GM18951 (cell line): Measurements from ENCODE around the gene SIGLECL1.

Experiments
- POLR2A ChIP-seq: IDR thresholded peaks from 4 replicates; pipeline ENCODE4 v1.6.1; 2011; ENCODE audit warnings: mild to moderate bottlenecking; ENCODE audit not compliant: insufficient read length, insufficient read depth; ENCODE audit errors: extremely low read depth
- in situ Hi-C: fragments of 300-500 bp; cut with MboI; formaldehyde crosslinking; loops from one replicate; pipeline ENCODE4 v1.12.0; 2022; ENCODE audit warnings: low sequenced_read_pairs, mixed read lengths, inconsistent platforms; ENCODE audit not compliant: unreplicated experiment

SIGLECL1 gene

DNA sequence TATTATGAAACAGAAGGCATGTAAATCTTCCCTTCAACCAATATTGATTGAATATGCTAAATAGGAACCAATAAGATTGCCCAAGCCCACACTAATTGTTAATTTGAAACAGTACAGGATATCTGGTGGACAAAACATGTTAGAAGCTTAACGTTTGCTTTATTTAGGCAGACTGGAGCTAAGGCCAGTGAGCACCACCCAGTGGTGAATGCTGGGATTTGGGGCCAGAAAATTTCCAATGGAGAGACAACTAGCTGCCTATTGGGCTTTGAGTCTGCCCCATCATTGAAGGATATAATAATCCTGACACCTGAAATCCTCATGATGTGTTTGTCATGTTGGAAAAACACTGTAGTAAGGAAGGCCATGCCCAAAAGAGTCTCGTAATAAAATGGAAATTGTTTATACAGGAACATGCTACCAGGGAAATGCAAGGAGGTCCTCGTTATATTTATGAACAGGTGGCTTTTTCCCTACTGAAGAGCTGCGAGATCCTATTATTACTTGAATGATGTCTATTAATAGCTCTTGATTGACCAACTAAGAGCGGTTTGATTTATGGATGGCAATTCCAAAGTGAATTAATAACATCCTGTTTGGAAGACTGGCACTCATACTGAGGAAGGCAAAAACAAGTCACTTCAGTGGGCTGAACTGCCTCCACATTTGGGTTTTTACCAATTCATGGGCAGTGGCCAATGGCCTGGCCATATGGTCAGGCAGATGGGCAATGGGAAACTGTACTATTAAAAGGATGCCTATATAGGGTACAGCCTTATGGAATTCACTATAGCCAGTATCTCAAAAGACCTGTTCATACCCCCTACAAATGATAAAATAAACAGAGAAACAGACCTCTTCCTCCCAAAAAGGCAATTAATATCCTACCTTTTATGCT, 8.7 kb downstream of the SIGLECL1 start:
- TF ChIP-seq POLR2A = no peak
- in situ Hi-C loops = no loop called here

DNA sequence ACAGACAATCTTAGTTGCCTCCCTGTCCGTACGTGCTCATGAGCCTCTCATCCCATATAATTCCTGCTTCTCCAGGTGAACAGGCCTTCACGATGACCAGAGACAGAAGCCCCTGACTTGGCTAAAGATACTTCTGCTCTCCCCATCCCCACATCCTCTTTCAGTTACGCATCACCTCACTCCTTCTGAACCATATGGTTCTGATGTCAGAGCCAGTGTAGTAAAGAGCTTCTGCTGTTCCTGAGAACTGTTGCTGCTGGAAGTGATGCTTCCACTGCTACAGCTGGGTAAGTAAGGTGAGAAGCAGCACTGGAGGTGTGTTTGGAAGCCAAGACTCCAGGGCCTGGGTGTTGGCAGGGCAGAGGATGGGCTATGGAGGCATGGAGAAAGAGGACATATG, 12.9 kb downstream of the SIGLECL1 start:
- no peak for TF ChIP-seq POLR2A
- in situ Hi-C loops = no loop called here

GRCh38 chr19:51271067-51271466, 20.2 kb downstream of the SIGLECL1 start:
- TF ChIP-seq POLR2A = no peak
- in situ Hi-C loops = no loop called here

GRCh38 chr19:51272183-51272810, 21.4 kb downstream of the SIGLECL1 start:
- in situ Hi-C loops = no loop called here
- no peak for TF ChIP-seq POLR2A

DNA sequence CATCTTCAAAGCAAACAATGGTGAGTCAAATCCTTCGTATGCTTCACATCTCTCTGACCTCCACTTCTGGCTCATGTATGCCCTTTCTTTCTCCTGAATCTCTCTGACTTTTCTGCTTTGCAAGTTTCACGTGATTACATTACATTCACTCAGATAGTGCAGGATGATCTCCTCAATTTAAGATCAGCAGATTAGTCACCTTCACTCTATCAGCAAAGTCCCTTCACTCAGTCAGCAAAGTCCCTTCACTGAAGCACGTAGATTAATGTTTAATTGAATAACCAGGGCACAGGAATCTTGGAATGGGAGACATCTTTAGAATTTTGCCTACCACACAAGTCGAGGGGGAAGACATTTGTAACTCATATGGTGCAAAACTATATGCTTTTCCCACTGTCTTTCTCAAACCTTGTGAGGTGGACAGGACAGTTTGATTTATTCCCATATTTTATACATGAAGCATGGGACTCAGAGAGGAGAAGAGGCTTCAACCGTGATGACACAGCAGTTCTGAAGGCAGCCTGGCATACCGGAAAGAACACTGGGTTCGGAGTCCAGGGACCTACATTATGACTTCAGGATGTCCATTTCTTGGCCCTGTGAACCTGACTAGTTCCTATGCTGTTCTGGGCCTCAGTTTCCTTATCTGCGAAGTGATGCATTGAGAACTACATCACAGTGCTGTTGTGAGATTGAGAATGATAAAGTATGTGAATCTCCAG, 23.3 kb downstream of the SIGLECL1 start:
- TF ChIP-seq POLR2A = no peak
- in situ Hi-C loops = no loop called here

- TF ChIP-seq POLR2A = no peak
- in situ Hi-C loops = no loop called here
Measured at GRCh38 chr19:51277112-51277511, 26.2 kb downstream of the SIGLECL1 start.

- in situ Hi-C loops = no loop called here
- TF ChIP-seq POLR2A = no peak
Measured at GRCh38 chr19:51282335-51282734, 31.5 kb downstream of the SIGLECL1 start.

GRCh38 chr19:51285682-51286081, 34.8 kb downstream of the SIGLECL1 start:
- in situ Hi-C loops = no loop called here
- TF ChIP-seq POLR2A = no peak

GRCh38 chr19:51289635-51290034, 38.8 kb downstream of the SIGLECL1 start:
- in situ Hi-C loops = no loop called here
- no peak for TF ChIP-seq POLR2A

- no peak for TF ChIP-seq POLR2A
- in situ Hi-C loops = no loop called here
Measured at GRCh38 chr19:51292971-51293370, 42.1 kb downstream of the SIGLECL1 start.

DNA sequence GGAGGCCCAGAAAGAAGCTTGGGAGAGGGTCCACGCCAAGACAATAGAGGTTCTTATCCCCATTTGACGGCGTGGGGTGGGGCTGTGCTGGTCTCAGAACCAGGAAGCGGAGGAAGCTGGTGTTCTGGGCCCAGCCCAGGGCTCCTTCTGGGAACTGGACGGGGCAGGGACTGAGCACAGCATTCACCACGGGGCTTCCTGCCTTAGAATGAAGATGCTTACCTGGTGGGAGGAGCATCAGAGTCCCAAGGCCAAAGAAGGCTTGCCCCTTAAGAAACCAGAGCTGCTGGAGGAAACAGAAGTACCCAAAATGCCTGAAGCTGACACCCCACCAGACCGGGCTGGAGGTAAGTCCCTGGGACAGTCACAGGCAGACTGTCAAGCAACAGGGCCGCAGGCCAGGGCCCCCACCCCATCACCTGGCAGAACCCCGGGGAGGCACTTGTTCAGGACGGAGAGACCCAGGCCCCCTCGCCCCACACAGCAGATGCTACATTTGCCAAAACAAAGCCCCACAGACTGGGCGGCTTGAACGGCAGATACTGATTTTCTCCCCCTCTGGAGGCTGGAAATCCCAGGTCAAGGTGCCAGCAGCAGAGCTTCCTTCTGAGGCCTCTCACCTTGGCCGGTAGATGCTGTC, 42.8 kb downstream of the SIGLECL1 start:
- in situ Hi-C loops = no loop called here
- no peak for TF ChIP-seq POLR2A

DNA sequence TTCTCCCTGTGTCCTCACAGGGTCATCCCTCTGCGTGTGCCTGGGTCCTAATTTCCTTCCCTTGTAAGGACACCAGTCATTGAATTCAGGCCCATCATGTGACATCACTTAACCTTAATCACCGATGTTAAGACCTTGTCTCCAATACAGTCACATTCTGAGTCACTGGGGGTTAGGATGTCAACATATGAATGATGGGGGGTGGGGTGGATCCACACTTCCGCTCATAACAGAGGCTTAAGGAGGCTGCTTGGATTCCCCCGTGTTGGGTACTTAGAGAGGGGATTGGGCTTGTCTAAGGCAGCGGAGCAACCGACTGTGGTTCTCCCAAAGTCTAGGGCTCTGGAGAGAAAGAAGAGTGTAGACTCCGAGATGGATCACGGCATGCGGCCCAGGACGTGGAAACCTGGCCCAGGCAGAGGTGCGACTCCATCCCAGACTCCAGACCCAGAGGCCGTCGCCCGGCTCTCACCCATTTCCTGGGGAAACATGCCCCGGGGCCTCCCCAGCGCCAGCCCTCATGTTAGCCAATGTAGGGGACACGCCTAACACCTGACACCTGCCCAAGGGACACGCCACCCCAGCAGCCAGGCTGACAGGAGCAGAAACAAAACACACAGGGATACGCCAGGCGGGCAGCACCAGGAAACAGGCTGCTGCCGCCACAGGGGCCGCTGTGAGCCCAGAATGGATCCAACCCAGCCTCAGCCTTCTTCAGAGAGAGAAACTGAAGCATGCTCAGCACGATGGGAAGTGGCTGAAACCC, 43.5 kb downstream of the SIGLECL1 start:
- TF ChIP-seq POLR2A = no peak

DNA sequence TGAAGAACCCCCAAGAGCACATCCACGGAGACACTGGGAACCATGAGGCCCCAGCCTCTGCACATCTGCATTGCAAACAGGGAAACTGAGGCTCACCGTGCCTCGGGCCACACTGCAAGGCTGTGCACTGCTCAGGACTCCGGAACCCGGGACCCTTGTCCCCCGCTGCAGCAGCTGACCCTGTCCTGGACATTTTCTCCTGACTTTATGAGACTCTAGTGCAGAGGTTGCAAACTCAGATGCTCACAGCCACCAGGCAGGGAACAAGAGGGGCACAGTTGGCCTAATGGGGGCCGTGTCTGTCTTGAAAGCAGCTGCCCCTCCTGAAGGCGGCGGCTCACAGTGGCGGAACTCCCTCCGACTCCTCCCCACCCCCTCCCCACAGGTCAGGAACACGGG, 44.1 kb downstream of the SIGLECL1 start:
- TF ChIP-seq POLR2A = no peak
- in situ Hi-C loops = no loop called here

More for the DNA sequence above, 43.5 kb downstream of the SIGLECL1 start:
- in situ Hi-C loops = no loop called here
